K562 (cell line): ENCODE data around the gene PI4KA. TPM values are rescaled to one million over a fixed set of nuclear protein-coding genes. Genes with fewer than 3 reads are reported as not detected.

Experiments used
- COPS2 ChIP-seq: fragments of 450-650 bp; conservative IDR thresholded peaks from 2 replicates; pipeline ENCODE4 v1.6.1; 2016; ENCODE audit warnings: mild to moderate bottlenecking, moderate library complexity
- CREM ChIP-seq: IDR thresholded peaks from 2 replicates; pipeline ENCODE4 v1.6.1; 2014; ENCODE audit warnings: antibody characterized with exemption, low read depth
- FOXJ2 ChIP-seq: fragments of 200-800 bp; sonication (Bioruptor generic); IDR thresholded peaks from 2 replicates; pipeline ENCODE4 v1.6.1; 2016; ENCODE audit warnings: missing genetic modification characterization, missing compliant biosample characterization
- NBN ChIP-seq: fragments of 450-650 bp; IDR thresholded peaks from 2 replicates; pipeline ENCODE4 v1.6.1; 2016; ENCODE audit warnings: low read depth, mild to moderate bottlenecking
- NCOA2 ChIP-seq, 2 experiments: fragments of 450-650 bp; IDR thresholded peaks; 2 replicates each; pipeline ENCODE4 v1.6.1; 2018; ENCODE audit warnings: mild to moderate bottlenecking in 2 of 2, moderate library complexity in 1 of 2; ENCODE audit not compliant: partially characterized antibody in 2 of 2
- RAD21 ChIP-seq, 2 experiments: fragments of 250-450 bp in 1 of 2; fragments of 450-650 bp in 1 of 2; sonication (Bioruptor Pico) in 1 of 2; formaldehyde crosslinking in 1 of 2; IDR thresholded peaks in 1 of 2; conservative IDR thresholded peaks in 1 of 2; 2 replicates each; pipeline versions ENCODE4 v1.4.0 to v1.8.0; 2020 to 2022; ENCODE audit warnings: mild to moderate bottlenecking in 2 of 2, moderate library complexity in 1 of 2
- SMAD4 ChIP-seq: fragments of 250-450 bp; sonication (Bioruptor Pico); conservative IDR thresholded peaks from 2 replicates; pipeline ENCODE4 v1.8.0; 2021; ENCODE audit warnings: inconsistent platforms, mild to moderate bottlenecking, moderate library complexity
- STAG1 ChIP-seq: sonication (generic); formaldehyde crosslinking; IDR thresholded peaks from 2 replicates; pipeline ENCODE4 v1.5.0; 2020; ENCODE audit warnings: missing genetic modification reagents, borderline replicate concordance
- ZNF318 ChIP-seq, 2 experiments: fragments of 450-650 bp; IDR thresholded peaks; 2 replicates each; pipeline ENCODE4 v1.6.1; 2016; ENCODE audit warnings: mild to moderate bottlenecking in 2 of 2, borderline replicate concordance in 1 of 2, low read depth in 1 of 2, moderate library complexity in 1 of 2
- ZNF592 ChIP-seq: fragments of 450-650 bp; IDR thresholded peaks from 2 replicates; pipeline ENCODE4 v1.6.1; 2017; ENCODE audit warnings: antibody characterized with exemption, mild to moderate bottlenecking
- ZNF740 ChIP-seq, 3 experiments: fragments of 200-800 bp in 1 of 3; sonication (Bioruptor generic) in 1 of 3; sonication (generic) in 1 of 3; formaldehyde crosslinking in 1 of 3; IDR thresholded peaks; 2 replicates each; pipeline versions ENCODE4 v1.6.1 to v1.8.0; 2016 to 2022; ENCODE audit warnings: mild to moderate bottlenecking in 2 of 3, missing compliant biosample characterization in 2 of 3, missing genetic modification characterization in 2 of 3, missing genetic modification reagents in 1 of 3
- ZNF764 ChIP-seq: fragments of 250-450 bp; sonication (Bioruptor Pico); IDR thresholded peaks from 2 replicates; pipeline ENCODE4 v1.4.0; 2020; ENCODE audit warnings: low read depth, mild to moderate bottlenecking, moderate library complexity
- polyA plus RNA-seq, 8 experiments: library from polyadenylated mRNA; depleted of rRNA in 4 of 8; stranded (reverse) in 5 of 8; unstranded in 3 of 8; fragments of >200 nt; fragmentation: Nextera tagmentation in 2 of 8; fragmentation: Illumina TruSeq in 1 of 8; extraction: Ambion mirVana in 2 of 8; extraction: Trizol in 1 of 8; gene quantifications; 2 replicates each; pipeline versions ENCODE4 v1.2.1 to v1.2.3, GENCODE V29; 2011 to 2014; ENCODE audit warnings: inconsistent platforms in 1 of 8, missing spikeins in 1 of 8
- total RNA-seq, 7 experiments: library from RNA; depleted of rRNA in 6 of 7; stranded (reverse); fragments of >200 nt in 6 of 7; fragmentation: Illumina TruSeq in 2 of 7; extraction: Trizol in 2 of 7; gene quantifications; 2 replicates each; pipeline versions ENCODE4 v1.2.1 to v1.2.3, GENCODE V29; 2011 to 2021; ENCODE audit warnings: low replicate concordance in 1 of 7

PI4KA gene
- total and polyA plus RNA-seq, 9 of the 15 experiments (the other 6 are each of a cell fraction or from before 2014, with no cell fraction given) = 7.3 to 187 (median 84.7) TPM

- no peak; a peak in 1 of 4 replicates for TF ChIP-seq ZNF318 (IDR thresholded peaks at IDR 0.05; ENCODE audit: borderline replicate concordance in 1 of 2, low read depth in 1 of 2)
- no peak for TF ChIP-seq NCOA2 (IDR thresholded peaks at IDR 0.05; ENCODE audit: partially characterized antibody in 2 of 2)
- no peak for TF ChIP-seq STAG1 (CRISPR knock-in tag)
- TF ChIP-seq ZNF740 (CRISPR knock-in tag; IDR thresholded peaks at IDR 0.05) = no peak
- TF ChIP-seq ZNF740 (tag; IDR thresholded peaks at IDR 0.05) = no peak
- TF ChIP-seq ZNF592 = no peak
- no peak for TF ChIP-seq SMAD4 (CRISPR knock-in tag)
- no peak for TF ChIP-seq RAD21 (CRISPR knock-in tag; conservative IDR thresholded peaks at IDR 0.05 in 1 of 2, IDR thresholded peaks at IDR 0.05 in 1 of 2)
- TF ChIP-seq COPS2 = no peak
- TF ChIP-seq NBN = peak; percentile 19; the same call in 1 of the 2 replicates
- TF ChIP-seq FOXJ2 (tag) = no peak
- TF ChIP-seq ZNF764 = no peak
- no peak for TF ChIP-seq CREM
These were observed 200.0 kb downstream of the PI4KA start (continued) for GRCh38 chr22:20658433-20659222.
